Stomach (tissue), 9 donors: ENCODE measurements around the gene C22orf39. TPM values are rescaled to one million over a fixed set of nuclear protein-coding genes. Genes with fewer than 3 reads are reported as not detected.

ENCODE experiments used
- DNase-seq, 2 donors: peaks; one replicate each; pipeline versions ENCODE4 v3.0.0 to v3.0.0-alpha.2; 2013 to 2019
- H3K27ac ChIP-seq, 5 donors: fragments of 200-600 bp in 4 of 5; sonication (generic) in 4 of 5; one replicate each; pipeline ENCODE4 v1.5.1; 2013 to 2019; ENCODE audit warnings: mild to moderate bottlenecking in 1 of 5, moderate library complexity in 1 of 5
- H3K27me3 ChIP-seq, 3 donors: fragments of 200-600 bp; sonication (generic); one replicate each; pipeline ENCODE4 v1.5.1; 2017 to 2019; ENCODE audit warnings: mixed run types in 1 of 3
- H3K36me3 ChIP-seq, 4 donors: fragments of 200-600 bp; sonication (generic); 1 replicate in 3 of 4; 2 replicates in 1 of 4; pipeline ENCODE4 v1.5.1; 2016 to 2019
- H3K4me1 ChIP-seq, 4 donors: fragments of 200-600 bp; sonication (generic); one replicate each; pipeline ENCODE4 v1.5.1; 2016 to 2019
- H3K4me3 ChIP-seq, 4 donors: fragments of 200-600 bp; sonication (generic) in 3 of 4; one replicate each; pipeline ENCODE4 v1.5.1; 2016 to 2019; ENCODE audit warnings: mild to moderate bottlenecking in 1 of 4
- H3K9me3 ChIP-seq, 4 donors: fragments of 200-600 bp; sonication (generic); one replicate each; pipeline ENCODE4 v1.5.1; 2016 to 2019
- CTCF ChIP-seq, 7 experiments: fragments of 450-650 bp in 4 of 7; fragments of 200-600 bp in 3 of 7; sonication (generic) in 3 of 7; IDR thresholded peaks; one replicate each; pipeline ENCODE4 v1.5.1; 2016 to 2019; ENCODE audit warnings: antibody characterized with exemption in 7 of 7, control low read depth in 2 of 7, mild to moderate bottlenecking in 1 of 7
- EP300 ChIP-seq: sonication (generic); formaldehyde crosslinking; IDR thresholded peaks from one replicate; pipeline ENCODE4 v1.6.1; 2017; ENCODE audit warnings: antibody characterized with exemption
- POLR2A ChIP-seq, 4 donors: fragments of 450-650 bp; IDR thresholded peaks; one replicate each; pipeline ENCODE4 v1.6.1; 2016; ENCODE audit warnings: antibody characterized with exemption in 4 of 4, control low read depth in 2 of 4, mild to moderate bottlenecking in 1 of 4, moderate library complexity in 1 of 4
- POLR2AphosphoS5 ChIP-seq, 3 donors: sonication (generic); formaldehyde crosslinking; IDR thresholded peaks; one replicate each; pipeline ENCODE4 v1.6.1; 2016; ENCODE audit warnings: antibody characterized with exemption in 3 of 3
- WGBS, 5 donors: extraction: QIAGEN DNeasy Blood & Tissue Kit in 3 of 5; methylation state at CpG; one replicate each; pipeline versions ENCODE4 v1.1.5 to v1.1.7; 2013 to 2018; 5-methylcytosine and 5-hydroxymethylcytosine counted together
- intact Hi-C: fragments of 100-400 bp; cut with DNase I; formaldehyde crosslinking; loops from one replicate; pipeline ENCODE4 v1.15.1; 2023; ENCODE audit warnings: low total_unique reads
- polyA plus RNA-seq, 3 donors: library from polyadenylated mRNA; stranded (reverse); fragments of 200-250 nt; gene quantifications; one replicate each; pipeline ENCODE4 v1.2.3, GENCODE V29; 2013
- total RNA-seq, 5 donors: library from RNA; depleted of rRNA; stranded (reverse); fragments of >200 nt; gene quantifications; one replicate each; pipeline versions ENCODE4 v1.1.0 to v1.2.3, GENCODE V29; 2014 to 2016
- donor health status: healthy with polysubstance abuse.
- donor health status: Bipolar disorder and iron deficiency.
- donor health status: healthy.

C22orf39 gene
- total and polyA plus RNA-seq, 8 donors, result 23.6 to 124 (median 41.5) TPM

GRCh38 chr22:19395276-19395675 lies 52.2 kb downstream of the C22orf39 start:
- Histone ChIP-seq H3K9me3 (no peaks in the 10 kb centered on the region), H3K4me3 (no peak overlapping the region), H3K27ac (no peak overlapping the region), H3K36me3 (peaks cover 48 to 100% (median 100%) of the 10 kb centered on the region in 4 donors), H3K4me1 (no peaks in the 10 kb centered on the region), H3K27me3 (no peaks in the 10 kb centered on the region)
- 90 to 97% (median 95%) methylated on average over 4 of the region's 4 CpGs for WGBS, 5 donors
- intact Hi-C loops, result no loop called here
- no peak for DNase-seq
- no peak for TF ChIP-seq POLR2A (IDR thresholded peaks at IDR 0.05)
- no peak for TF ChIP-seq POLR2AphosphoS5 (IDR thresholded peaks at IDR 0.05)
- TF ChIP-seq EP300, result no peak
- TF ChIP-seq CTCF (IDR thresholded peaks at IDR 0.05), result no peak

- Histone ChIP-seq H3K4me3 (no peak overlapping the region), H3K27me3 (no peaks in the 10 kb centered on the region), H3K9me3 (no peaks in the 10 kb centered on the region), H3K4me1 (no peaks in the 10 kb centered on the region), H3K27ac (no peak overlapping the region), H3K36me3 (peaks cover 47 to 100% (median 100%) of the 10 kb centered on the region in 4 donors)
- whole genome bisulfite sequencing, 5 donors, result 92 to 97% (median 95%) methylated on average over 8 of the region's 8 CpGs
- TF ChIP-seq CTCF (IDR thresholded peaks at IDR 0.05) (no peak), EP300 (no peak), POLR2A (IDR thresholded peaks at IDR 0.05) (no peak), POLR2AphosphoS5 (IDR thresholded peaks at IDR 0.05) (no peak)
- no peak for DNase-seq
- intact Hi-C loops, result no loop called here
Measured at GRCh38 chr22:19394274-19395050, 53.0 kb downstream of the C22orf39 start.

- no peak for TF ChIP-seq POLR2A (IDR thresholded peaks at IDR 0.05)
- TF ChIP-seq CTCF (IDR thresholded peaks at IDR 0.05), result no peak
- TF ChIP-seq POLR2AphosphoS5 (IDR thresholded peaks at IDR 0.05), result no peak
- Histone ChIP-seq H3K27me3 (no peaks in the 10 kb centered on the region), H3K27ac (no peak overlapping the region), H3K4me3 (no peak overlapping the region), H3K4me1 (no peaks in the 10 kb centered on the region), H3K9me3 (no peaks in the 10 kb centered on the region), H3K36me3 (peaks cover 53 to 100% (median 100%) of the 10 kb centered on the region in 4 donors)
- WGBS, 5 donors, result 88 to 97% (median 92%) methylated on average over 5 of the region's 5 CpGs
- intact Hi-C loops, result no loop called here
- DNase-seq, result no peak
Measured at GRCh38 chr22:19393704-19394103, 53.8 kb downstream of the C22orf39 start.

Other genes starting within 250 kb of the C22orf39 start
- 10 to 100 TPM in 1 of 5 donors, 1 to 10 TPM in 4; 4.1 to 10.1 (median 5.5) TPM for gene CLTCL1, start 156.0 kb downstream of the C22orf39 start, total RNA-seq
- gene CLTCL1, start 156.0 kb downstream of the C22orf39 start, polyA plus RNA-seq, result 1 to 10 TPM; 3.0 to 3.8 (median 3.5) TPM
- 10 to 100 TPM in 4 of 5 donors, 1 to 10 TPM in 1; 6.4 to 47.2 (median 13.4) TPM for gene HIRA, start 16.0 kb downstream of the C22orf39 start, total RNA-seq
- 10 to 100 TPM in 2 of 3 donors, 1 to 10 TPM in 1; 9.2 to 14.8 (median 10.8) TPM for gene HIRA, start 16.0 kb downstream of the C22orf39 start, polyA plus RNA-seq
- gene MRPL40, start 15.2 kb downstream of the C22orf39 start, total RNA-seq, result 10 to 100 TPM in 3 of 5 donors, 1 to 10 TPM in 2; 2.3 to 25.0 (median 11.2) TPM
- gene MRPL40, start 15.2 kb downstream of the C22orf39 start, polyA plus RNA-seq, result 10 to 100 TPM; 43.6 to 61.1 (median 57.3) TPM
- gene UFD1, start 31.5 kb upstream of the C22orf39 start, total RNA-seq, result 10 to 100 TPM in 4 of 5 donors, 1 to 10 TPM in 1; 3.8 to 78.6 (median 36.4) TPM
- gene UFD1, start 31.5 kb upstream of the C22orf39 start, polyA plus RNA-seq, result 10 to 100 TPM; 63.4 to 86.6 (median 64.9) TPM
- gene CDC45, start 32.2 kb upstream of the C22orf39 start, total RNA-seq, result 10 to 100 TPM in 1 of 5 donors, 1 to 10 TPM in 3, not detected in 1; 1.2 to 44.2 (median 4.9) TPM
- gene CDC45, start 32.2 kb upstream of the C22orf39 start, polyA plus RNA-seq, result 1 to 10 TPM; 2.3 to 7.8 (median 5.4) TPM
- gene CLDN5, start 76.7 kb upstream of the C22orf39 start, total RNA-seq, result 10 to 100 TPM; 36.5 to 67.7 (median 58.8) TPM
- gene CLDN5, start 76.7 kb upstream of the C22orf39 start, polyA plus RNA-seq, result 10 to 100 TPM; 13.1 to 40.2 (median 24.0) TPM